ENCODE results near the gene RIC8A. TPM values are rescaled to one million over a fixed set of nuclear protein-coding genes. Genes with fewer than 3 reads are reported as not detected.
A peak's percentile ranks its signal among the peaks of the same experiment; 100 is the strongest.

Gene RIC8A
- total RNA-seq, 1 experiment from 2014 or later = 129 TPM

- POLR2A ChIA-PET (ENCODE audit: unreplicated experiment) = no interaction called here
- Histone ChIP-seq H3K27ac (no peak overlapping the region), H3K79me2 (ENCODE audit: low read depth) (peaks cover 50% of the 10 kb centered on the region), H3K4me3 (peak overlapping the region; percentile 67), H3F3A (ENCODE audit: insufficient read depth, low read depth) (peaks cover 10% of the 10 kb centered on the region), H3K9me3 (ENCODE audit: insufficient read depth, low read depth) (no peaks in the 10 kb centered on the region), H2AFZ (no peak overlapping the region), H3K9me2 (ENCODE audit: insufficient read depth) (no peaks in the 10 kb centered on the region), H4K20me1 (ENCODE audit: insufficient read depth) (peaks cover 11% of the 10 kb centered on the region; the same call in 1 of the 2 replicates), H3K36me3 (ENCODE audit: low read depth) (no peaks in the 10 kb centered on the region), H3K4me1 (replicated peaks; ENCODE audit: insufficient read depth) (peaks cover 11% of the 10 kb centered on the region), H3K4me2 (peak overlapping the region; percentile 99), H3K27me3 (ENCODE audit: insufficient read depth, low read depth) (no peaks in the 10 kb centered on the region)
- no TSS peak for BruUV-seq (replicated peaks)
- intact Hi-C loops (cut with micrococcal nuclease; ENCODE audit: unreplicated experiment) = loop anchor here (5.0 kb wide), 1 partner anchor 256 kb away; no protein-coding TSS in a partner anchor
- DNase-seq = no peak
- TF ChIP-seq CTCF (conservative IDR thresholded peaks at IDR 0.05) (no peak), EZH2 (IDR thresholded peaks at IDR 0.05; ENCODE audit: low read depth) (no peak)
- CTCF ChIA-PET = no interaction called here
These were observed 1.5 kb upstream of the RIC8A start for GRCh38 chr11:206002-206384.

- BruUV-seq (replicated peaks) = TSS peak; percentile 17
These were observed 841 bp upstream of the RIC8A start for GRCh38 chr11:206526-207207.

GRCh38 chr11:207863-208180, 314 bp downstream of the RIC8A start:
- CTCF ChIA-PET = no interaction called here
- peaks cover 11% of the 10 kb centered on the region; the same call in 1 of the 2 replicates for H4K20me1 ChIP-seq (ENCODE audit: insufficient read depth)
- intact Hi-C loops (cut with micrococcal nuclease; ENCODE audit: unreplicated experiment) = loop anchor here (1.0 to 5.0 kb wide), 2 partner anchors 28 to 254 kb away; partner anchors contain the start of genes PSMD13 and SIRT3
- peak overlapping the region; percentile 80 for H2AFZ ChIP-seq
- H3K4me2 ChIP-seq = peak overlapping the region; percentile 80
- H3K27me3 ChIP-seq (ENCODE audit: insufficient read depth, low read depth) = no peaks in the 10 kb centered on the region
- POLR2A ChIA-PET (ENCODE audit: unreplicated experiment) = interaction anchor here (0.6 to 0.9 kb wide), 6 partner anchors 21 to 433 kb away, joined by 4 to 9 read pairs (median 5); no protein-coding TSS in a partner anchor
- H3K9me2 ChIP-seq (ENCODE audit: insufficient read depth) = no peaks in the 10 kb centered on the region
- H3K27ac ChIP-seq = peak overlapping the region; percentile 89
- H3K79me2 ChIP-seq (ENCODE audit: low read depth) = peaks cover 51% of the 10 kb centered on the region
- H3K36me3 ChIP-seq (ENCODE audit: low read depth) = no peaks in the 10 kb centered on the region
- DNase-seq = no peak
- H3K9me3 ChIP-seq (ENCODE audit: insufficient read depth, low read depth) = no peaks in the 10 kb centered on the region
- TSS peak; percentile 74 for BruUV-seq (replicated peaks)
- peaks cover 11% of the 10 kb centered on the region for H3K4me1 ChIP-seq (replicated peaks; ENCODE audit: insufficient read depth)
- TF ChIP-seq CTCF (conservative IDR thresholded peaks at IDR 0.05) (no peak), EZH2 (IDR thresholded peaks at IDR 0.05; ENCODE audit: low read depth) (no peak)
- peaks cover 10% of the 10 kb centered on the region for H3F3A ChIP-seq (ENCODE audit: insufficient read depth, low read depth)
- peak overlapping the region; percentile 67 for H3K4me3 ChIP-seq

More at GRCh38 chr11:206526-207207, 841 bp upstream of the RIC8A start:
- Histone ChIP-seq H3K9me3 (ENCODE audit: insufficient read depth, low read depth) (no peaks in the 10 kb centered on the region), H3K27me3 (ENCODE audit: insufficient read depth, low read depth) (no peaks in the 10 kb centered on the region), H3F3A (ENCODE audit: insufficient read depth, low read depth) (peaks cover 10% of the 10 kb centered on the region), H3K79me2 (ENCODE audit: low read depth) (peaks cover 51% of the 10 kb centered on the region), H3K4me2 (peak overlapping the region; percentile 99), H4K20me1 (ENCODE audit: insufficient read depth) (peaks cover 11% of the 10 kb centered on the region; the same call in 1 of the 2 replicates), H3K4me3 (peak overlapping the region; percentile 67), H3K27ac (peak overlapping the region; percentile 51), H3K4me1 (replicated peaks; ENCODE audit: insufficient read depth) (peaks cover 11% of the 10 kb centered on the region), H3K9me2 (ENCODE audit: insufficient read depth) (no peaks in the 10 kb centered on the region), H3K36me3 (ENCODE audit: low read depth) (no peaks in the 10 kb centered on the region), H2AFZ (peak overlapping the region; percentile 70)
- ChIA-PET POLR2A (ENCODE audit: unreplicated experiment) (interaction anchor here (0.5 to 0.9 kb wide), 7 partner anchors 45 to 571 kb away, joined by 3 to 8 read pairs (median 5); partner anchors contain the start of gene PHRF1), CTCF (no interaction called here)
- TF ChIP-seq CTCF (conservative IDR thresholded peaks at IDR 0.05) = no peak
- TF ChIP-seq EZH2 (IDR thresholded peaks at IDR 0.05; ENCODE audit: low read depth) = no peak
- DNase-seq = no peak
- intact Hi-C loops (cut with micrococcal nuclease; ENCODE audit: unreplicated experiment) = loop anchor here (1.0 to 5.0 kb wide), 2 partner anchors 30 to 256 kb away; partner anchors contain the start of genes PSMD13 and SIRT3

Measured in PC-9 (cell line).